Measurements from ENCODE around the gene TRPC4.

The TRPC4 gene

GRCh38 chr13:37869756-37870488 lies at the start of gene TRPC4:
TRPC4 (minus strand) TSS chr13:37869772; CDS start chr13:37783333, 86,439 bp downstream.
- DNase-seq = peak; percentile 45

DNA sequence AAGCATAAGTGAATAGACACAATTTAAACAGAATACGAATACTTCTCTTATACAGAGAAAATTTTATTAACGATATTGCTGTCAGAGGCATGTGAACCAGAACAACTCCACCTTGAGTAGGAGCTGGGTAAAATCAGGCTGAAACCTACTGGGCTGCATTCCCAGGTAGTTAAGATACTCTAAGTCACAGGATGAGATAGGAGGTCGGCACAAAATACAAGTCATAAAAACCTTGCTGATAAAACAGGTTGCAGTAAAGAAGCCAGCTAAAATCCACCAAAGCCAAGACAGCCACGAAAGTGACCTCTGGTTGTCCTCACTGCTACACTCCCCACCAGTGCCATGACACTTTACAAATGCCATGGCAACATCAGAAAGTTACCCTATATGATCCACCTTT lies 49.2 kb upstream of the TRPC4 start:
- no peak for DNase-seq

DNA sequence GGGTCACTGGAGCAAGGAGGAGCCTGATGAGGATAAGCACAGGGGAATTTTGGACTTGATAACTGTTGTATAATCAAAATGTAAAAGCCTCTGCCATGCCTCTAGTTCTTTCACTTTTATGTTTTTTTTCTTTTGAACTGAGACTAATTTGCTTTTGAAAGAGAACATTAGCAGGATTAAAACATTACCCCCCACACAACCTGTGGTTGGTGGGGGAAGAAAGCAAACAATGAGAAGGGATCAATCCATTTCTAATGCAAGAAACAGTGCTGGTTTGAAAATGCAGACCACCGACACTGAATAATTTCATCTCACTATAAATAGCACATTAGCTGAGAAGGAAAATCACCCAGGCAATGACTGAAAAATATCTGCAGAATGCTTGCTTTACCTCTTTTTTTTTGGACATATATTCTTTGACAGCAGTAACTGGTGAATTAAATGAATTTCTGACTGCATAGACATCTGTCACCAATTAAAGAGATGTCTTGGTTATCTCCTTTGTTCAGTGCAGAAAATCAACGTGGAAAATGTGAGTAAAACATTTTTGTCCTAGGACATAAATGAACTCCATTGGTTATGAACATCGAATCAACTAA lies 48.6 kb upstream of the TRPC4 start:
- no peak for DNase-seq

DNA sequence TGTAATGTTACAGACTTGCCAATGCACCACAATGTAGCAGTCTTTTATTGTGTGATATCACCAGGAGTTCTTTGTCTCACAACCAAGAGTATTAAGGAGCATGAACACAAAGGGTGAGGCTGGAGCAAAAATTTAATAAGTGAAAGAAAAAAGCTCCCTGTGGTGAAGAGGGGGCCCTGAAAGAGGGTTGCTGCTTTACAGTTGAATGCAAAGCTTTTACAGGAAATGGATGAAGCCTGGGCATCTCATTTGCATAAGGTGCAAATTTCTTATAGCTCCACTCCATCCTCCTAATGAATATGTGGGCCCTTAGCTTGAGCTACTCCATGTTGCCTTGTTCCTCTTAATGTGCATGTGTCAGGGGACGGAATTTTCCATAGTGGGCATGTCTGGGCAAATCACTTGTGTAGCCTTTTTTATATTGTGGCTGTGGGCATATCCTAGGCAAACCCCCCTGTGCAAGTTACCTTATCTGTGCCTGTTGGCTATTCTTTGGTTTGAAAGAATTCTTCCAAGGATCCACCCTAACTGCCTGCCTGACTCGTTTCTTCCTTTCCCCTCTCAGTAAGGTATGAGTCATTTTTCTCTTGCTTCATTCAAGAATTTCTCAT lies 45.3 kb upstream of the TRPC4 start:
- no peak for DNase-seq

DNA sequence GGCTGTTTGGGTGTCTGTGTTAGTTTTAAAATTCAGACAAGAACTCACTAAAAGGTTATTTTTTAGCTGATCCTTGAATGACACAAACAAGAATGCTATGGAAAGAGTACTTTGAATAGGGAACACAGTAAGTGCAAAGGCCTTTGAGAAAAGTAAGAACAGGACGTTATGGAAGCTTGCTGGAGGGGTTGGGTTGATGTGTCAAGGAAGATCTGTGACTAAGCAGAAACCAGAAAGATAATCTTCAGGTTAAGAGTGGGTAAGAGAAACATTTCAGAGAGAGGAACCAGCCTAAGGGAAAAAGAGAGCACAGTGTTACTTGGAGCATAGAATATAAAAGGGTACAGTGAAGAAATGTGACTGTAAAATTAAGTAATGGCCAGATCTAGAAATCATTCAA lies 41.2 kb upstream of the TRPC4 start:
- no peak for DNase-seq

GRCh38 chr13:37906880-37907279 lies 37.3 kb upstream of the TRPC4 start:
- DNase-seq = no peak

- DNase-seq = no peak
Observed at GRCh38 chr13:37905736-37906135, 36.2 kb upstream of the TRPC4 start.

DNA sequence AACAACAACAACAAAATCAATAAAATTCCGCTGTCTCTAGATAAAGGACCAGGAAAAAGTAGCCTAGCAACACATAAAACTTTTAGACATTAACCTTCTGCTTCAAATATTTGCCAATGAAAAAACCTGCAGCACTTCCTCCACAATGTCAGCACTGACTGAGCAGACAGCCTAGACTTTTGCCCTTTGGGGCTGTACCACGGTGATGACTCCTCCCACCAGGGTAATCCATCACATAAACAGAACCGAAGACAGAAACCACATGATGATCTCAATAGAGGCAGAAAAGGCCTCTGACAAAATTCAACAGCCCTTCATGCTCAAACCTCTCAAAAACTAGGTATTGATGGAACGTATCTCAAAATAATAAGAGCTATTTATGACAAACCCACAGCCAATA lies 30.2 kb upstream of the TRPC4 start:
- no peak for DNase-seq

GRCh38 chr13:37893321-37893720 lies 23.7 kb upstream of the TRPC4 start:
- no peak for DNase-seq

DNA sequence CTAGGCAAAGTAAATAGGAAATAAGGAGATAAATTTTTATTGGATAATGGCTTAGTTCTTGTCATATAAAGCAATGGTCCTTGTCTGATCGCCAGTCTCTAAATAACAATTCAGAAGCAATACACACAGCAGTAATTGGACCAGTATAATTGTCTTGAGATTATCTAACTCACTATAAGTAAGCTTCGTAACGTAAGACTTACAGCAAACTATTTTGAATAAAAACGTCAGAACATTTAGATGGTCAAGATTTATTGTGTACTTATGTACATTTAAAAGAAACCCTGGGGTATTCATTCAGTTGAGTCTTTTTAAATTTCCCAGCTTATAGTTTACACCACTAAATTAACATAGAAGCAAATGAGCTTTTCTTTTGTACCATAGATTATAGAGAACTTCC lies 20.2 kb upstream of the TRPC4 start:
- no peak for DNase-seq

GRCh38 chr13:37889102-37889501 lies 19.5 kb upstream of the TRPC4 start:
- no peak for DNase-seq

DNA sequence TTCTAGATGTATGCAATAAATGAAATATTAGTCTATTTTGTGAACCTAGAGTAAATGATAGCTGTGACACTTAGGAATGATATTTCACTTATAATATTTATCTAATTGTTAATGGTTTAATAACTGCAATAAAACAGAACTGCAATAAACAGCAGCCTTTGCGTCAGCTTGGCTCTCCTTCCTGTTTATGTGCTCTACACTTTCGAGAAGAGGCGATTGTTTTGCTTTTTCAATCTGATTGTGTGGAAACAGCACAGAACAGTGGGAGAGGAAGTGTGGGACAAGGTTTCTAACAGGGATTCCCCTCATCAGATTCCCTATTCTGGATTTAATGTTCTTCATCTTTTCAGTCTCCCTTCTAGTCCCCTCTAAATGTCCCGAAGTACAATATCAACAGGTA lies 17.3 kb upstream of the TRPC4 start:
- no peak for DNase-seq

DNA sequence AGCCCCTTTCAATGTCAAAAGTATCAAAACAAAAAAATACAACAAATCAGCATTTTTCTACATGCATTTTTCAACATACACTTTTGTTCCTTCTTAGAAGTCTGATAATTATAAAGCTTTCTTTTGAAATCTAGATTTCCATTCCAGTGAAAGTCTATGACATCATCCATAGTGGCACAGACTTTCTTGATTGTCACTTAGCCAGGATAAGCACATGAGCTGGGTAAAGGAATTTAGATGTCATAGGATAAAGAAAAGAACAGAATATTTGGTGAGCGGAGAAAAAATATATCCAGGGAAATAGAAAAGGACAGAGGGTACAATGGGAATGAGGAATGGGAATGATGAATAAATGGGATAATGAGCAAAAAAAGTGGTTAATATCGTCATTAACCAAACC lies 15.1 kb upstream of the TRPC4 start:
- DNase-seq = no peak

GRCh38 chr13:37884026-37884425 lies 14.5 kb upstream of the TRPC4 start:
- DNase-seq = no peak

- no peak for DNase-seq
Observed at GRCh38 chr13:37878921-37879320, 9.3 kb upstream of the TRPC4 start.

DNA sequence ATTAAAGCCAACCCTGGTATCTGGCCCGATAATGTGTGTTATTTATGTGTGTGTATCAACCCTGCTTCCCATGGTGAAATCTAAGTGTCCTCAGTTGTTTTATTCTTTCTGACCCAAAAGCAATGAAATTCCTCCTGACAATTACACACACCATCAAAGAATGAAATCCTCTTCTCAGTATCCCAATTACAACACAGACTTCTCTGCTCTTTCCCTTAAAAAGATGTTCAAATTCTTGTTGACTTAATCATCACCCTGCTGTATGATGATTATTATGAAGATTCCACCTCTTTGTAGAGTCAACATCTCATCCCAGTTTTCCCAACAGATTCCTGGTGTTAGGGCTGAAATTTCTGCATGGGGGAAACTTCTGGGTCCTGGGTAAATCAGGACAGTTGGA lies 8.9 kb upstream of the TRPC4 start:
- no peak for DNase-seq

DNA sequence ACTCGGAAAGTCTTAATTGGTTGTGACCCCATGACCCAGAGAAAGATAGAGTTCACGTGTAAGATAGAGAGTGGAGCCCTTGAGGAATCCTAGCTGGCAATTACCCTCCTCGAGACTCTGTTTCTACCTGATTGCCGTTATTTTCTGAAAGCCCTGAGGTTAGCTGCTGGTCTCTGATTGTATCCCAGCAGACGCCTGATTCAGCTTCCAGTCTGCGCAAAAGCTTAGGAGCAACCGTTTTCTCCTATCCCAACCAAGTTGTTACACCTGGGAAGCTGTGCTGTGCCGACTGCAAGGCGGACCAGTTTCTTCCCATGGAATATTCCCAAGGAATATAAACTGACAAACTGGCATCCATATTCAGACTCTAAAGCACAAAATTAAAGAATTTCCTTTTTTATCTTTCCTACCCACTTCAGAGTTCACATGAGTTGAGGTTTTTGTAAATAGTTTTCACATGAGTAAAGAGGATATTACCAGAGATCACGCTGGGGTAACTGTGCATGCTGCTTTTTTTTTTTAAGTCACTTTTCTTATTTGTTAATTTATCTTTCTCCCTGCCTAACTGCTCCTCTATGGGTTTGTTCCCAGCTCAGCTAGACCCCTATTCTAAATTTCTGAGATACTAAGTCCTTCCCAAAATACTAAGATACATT lies 1.5 kb upstream of the TRPC4 start:
- no peak for DNase-seq

DNA sequence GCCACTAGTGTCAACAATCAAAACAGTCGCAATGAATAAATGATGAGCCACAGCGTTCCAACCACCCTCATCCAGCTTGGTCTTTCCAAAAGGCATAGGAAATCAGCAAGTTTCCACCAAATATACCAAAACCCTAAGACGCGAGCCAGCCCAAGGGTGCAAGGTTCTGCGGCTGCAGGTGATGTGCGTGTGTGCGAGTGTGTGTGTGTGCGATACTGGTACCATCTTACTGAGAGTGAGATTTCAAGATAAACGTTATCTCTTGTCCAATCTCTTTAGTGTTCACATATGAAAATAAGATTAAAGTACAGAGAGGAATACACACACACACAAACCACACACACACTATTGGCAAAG lies 895 bp upstream of the TRPC4 start:
- DNase-seq = no peak

- no peak for DNase-seq
Observed at GRCh38 chr13:37869506-37869755, 141 bp downstream of the TRPC4 start.

GRCh38 chr13:37868691-37869505 lies 674 bp downstream of the TRPC4 start:
- DNase-seq = no peak

DNA sequence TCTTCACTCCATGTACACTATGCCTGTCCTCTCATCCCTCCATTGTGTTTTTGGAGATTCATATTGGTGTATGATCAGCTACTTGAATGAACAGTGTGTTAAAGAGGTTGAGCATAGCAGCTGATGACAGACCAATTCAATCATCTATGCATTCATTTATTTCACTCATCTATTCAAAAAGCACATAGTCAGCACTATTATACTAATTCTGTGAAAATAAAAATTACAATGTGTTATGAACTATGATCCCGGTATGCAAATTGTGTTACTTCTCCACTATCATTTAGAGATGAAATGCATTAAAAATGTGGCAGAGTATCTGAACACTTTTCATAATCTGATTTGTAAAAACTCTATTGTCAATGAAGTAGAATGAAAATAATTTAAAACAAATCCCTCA lies 5.9 kb downstream of the TRPC4 start:
- no peak for DNase-seq

DNA sequence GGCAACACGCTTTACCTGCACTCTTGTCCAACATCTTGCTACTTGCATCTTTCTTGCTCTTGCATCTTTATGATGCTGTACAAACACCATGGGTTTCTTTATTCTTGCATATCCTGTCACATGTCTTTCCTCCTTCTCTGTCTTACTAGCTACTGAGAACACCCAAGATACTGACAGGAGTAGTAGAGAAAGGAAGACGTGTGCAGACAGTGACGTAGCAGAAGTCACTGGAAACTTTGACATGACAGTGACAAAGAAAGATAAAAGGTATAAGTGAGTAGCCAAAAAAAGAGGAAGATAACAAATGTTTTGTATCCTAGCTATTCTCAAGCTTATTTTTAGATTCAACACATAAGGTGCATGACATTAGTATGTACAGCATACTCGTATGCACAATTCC lies 34.2 kb downstream of the TRPC4 start:
- no peak for DNase-seq

DNA sequence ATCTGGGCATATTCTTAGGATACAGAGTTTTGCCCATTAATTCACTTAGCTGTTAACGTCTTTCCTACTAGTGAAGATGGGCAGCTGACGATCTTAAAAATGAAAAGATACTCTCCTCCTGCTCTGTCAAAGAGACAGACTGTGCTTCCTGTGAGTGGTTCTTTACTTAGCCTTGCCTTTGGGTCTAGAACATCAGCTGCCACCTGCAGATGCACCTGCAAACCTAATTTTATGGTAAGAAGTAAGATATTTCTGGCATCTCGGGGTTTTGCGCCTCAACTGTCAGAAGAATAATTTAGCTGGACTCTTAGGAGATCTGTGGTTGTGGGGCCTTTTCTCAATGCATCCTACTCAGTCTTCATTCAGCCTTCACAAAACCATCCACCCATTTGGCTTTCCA lies 36.2 kb downstream of the TRPC4 start:
- DNase-seq = no peak

- DNase-seq = no peak
Observed at GRCh38 chr13:37816276-37816675, 53.3 kb downstream of the TRPC4 start.
